Measurements from ENCODE around the gene TMC6.
A peak's percentile ranks its signal among the peaks of the same experiment; 100 is the strongest.
"Not testable (repeated sequence)": the region's sequence is repeated elsewhere in the genome, so short reads cannot be mapped to it uniquely, and the experiment has no call there.

Gene TMC6

GRCh38 chr17:78124836-78125137 lies 3.8 kb downstream of the TMC6 start:
- DNase-seq (ENCODE audit: low spot score): no peak

GRCh38 chr17:78124081-78124835 lies 4.3 kb downstream of the TMC6 start:
- no peak for DNase-seq (ENCODE audit: low spot score)

GRCh38 chr17:78123258-78123929 lies 5.2 kb downstream of the TMC6 start:
- no peak for DNase-seq (ENCODE audit: low spot score)

GRCh38 chr17:78122931-78123249 lies 5.7 kb downstream of the TMC6 start:
- no peak for DNase-seq (ENCODE audit: low spot score)

- no peak for DNase-seq (ENCODE audit: low spot score)
Observed at GRCh38 chr17:78122216-78122930, 6.2 kb downstream of the TMC6 start.

- DNase-seq (ENCODE audit: low spot score): no peak
Observed at GRCh38 chr17:78121801-78122215, 6.7 kb downstream of the TMC6 start.

GRCh38 chr17:78120971-78121800 lies 7.4 kb downstream of the TMC6 start:
- no peak for DNase-seq (ENCODE audit: low spot score)

- no peak for DNase-seq (ENCODE audit: low spot score)
Observed at GRCh38 chr17:78120537-78120936, 8.0 kb downstream of the TMC6 start.

- no peak for DNase-seq (ENCODE audit: low spot score)
Observed at GRCh38 chr17:78118801-78119241, 9.7 kb downstream of the TMC6 start.

GRCh38 chr17:78117027-78117981 lies 11.3 kb downstream of the TMC6 start:
- no peak for DNase-seq (ENCODE audit: low spot score)

- DNase-seq (ENCODE audit: low spot score): no peak
Observed at GRCh38 chr17:78116411-78116810, 12.1 kb downstream of the TMC6 start.

GRCh38 chr17:78115803-78116202 lies 12.8 kb downstream of the TMC6 start:
- DNase-seq (ENCODE audit: low spot score): not testable (repeated sequence)

- no peak for DNase-seq (ENCODE audit: low spot score)
Observed at GRCh38 chr17:78114831-78115723, 13.5 kb downstream of the TMC6 start.

GRCh38 chr17:78113804-78114785 lies 14.5 kb downstream of the TMC6 start:
- no peak for DNase-seq (ENCODE audit: low spot score)

- DNase-seq (ENCODE audit: low spot score): peak; percentile 77
Observed at GRCh38 chr17:78112518-78113471, 15.8 kb downstream of the TMC6 start.

- DNase-seq (ENCODE audit: low spot score): no peak
Observed at GRCh38 chr17:78111727-78112517, 16.6 kb downstream of the TMC6 start.
